ENCODE measurements around the gene MIDN.

Gene MIDN

GRCh38 chr19:1237027-1237659 lies 11.2 kb upstream of the MIDN start:
- no peak overlapping the region for H3K27ac ChIP-seq (ENCODE audit: low read length)

DNA sequence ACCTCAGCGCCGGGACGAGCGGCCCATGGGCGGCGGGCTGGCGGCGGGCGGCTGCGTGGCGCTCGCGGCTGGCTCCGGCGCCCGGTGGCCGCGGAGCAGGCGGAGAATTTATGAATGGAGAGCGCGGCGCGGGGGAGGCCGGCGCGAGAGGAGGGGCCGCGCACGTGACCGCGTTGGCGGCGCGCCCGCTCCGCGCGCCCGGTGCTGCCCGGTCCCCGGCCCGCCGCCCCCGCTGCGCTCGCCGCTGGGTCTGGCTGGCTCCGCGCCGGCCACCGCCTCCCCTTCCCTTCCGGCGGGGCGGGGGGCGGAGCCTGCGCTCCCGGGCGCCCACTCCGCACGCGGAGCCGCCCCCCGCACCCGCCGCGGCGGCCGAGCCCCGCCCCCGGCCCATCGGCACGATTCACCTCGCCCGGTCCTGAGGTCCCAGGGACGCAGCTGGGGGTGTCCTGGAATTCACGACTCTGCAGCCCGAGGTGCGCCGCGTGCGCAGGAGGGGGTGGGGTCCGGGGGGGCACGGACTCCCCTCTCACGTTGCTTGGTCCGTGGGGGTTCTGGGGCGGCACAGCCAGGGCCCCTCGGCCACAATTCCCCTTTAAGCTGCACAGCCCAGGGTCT lies 10.5 kb upstream of the MIDN start, which contains the start of gene CBARP:
TSS of gene CBARP (minus strand) at position 252 of the 615 bp plus-strand sequence. CDS start 1,905 bp downstream, outside the sequence.
- H3K27me3 ChIP-seq (ENCODE audit: insufficient read depth, low read length), result no peaks in the 10 kb centered on the region; the same call in 1 of the 2 replicates
- peaks cover 22% of the 10 kb centered on the region for H3K36me3 ChIP-seq (ENCODE audit: insufficient read depth, low read depth, low read length)
- peak within 1 kb of the TSS; percentile 65; the same call in 1 of the 2 replicates for H3K9ac ChIP-seq (ENCODE audit: low read depth, low read length)
- H3K27ac ChIP-seq (ENCODE audit: low read length), result no peak within 1 kb of the TSS
- H3K4me1 ChIP-seq (ENCODE audit: insufficient read depth, low read length), result no peaks in the 10 kb centered on the region
- no peaks in the 10 kb centered on the region for H3K9me3 ChIP-seq (ENCODE audit: insufficient read depth, low read depth, low read length)
- peak within 1 kb of the TSS; percentile 74; the same call in 1 of the 2 replicates for H3K4me3 ChIP-seq (ENCODE audit: low read length)

More at GRCh38 chr19:1237027-1237659, 11.2 kb upstream of the MIDN start:
- H3K27me3 ChIP-seq (ENCODE audit: insufficient read depth, low read length), result no peaks in the 10 kb centered on the region; the same call in 1 of the 2 replicates
- H3K4me1 ChIP-seq (ENCODE audit: insufficient read depth, low read length), result no peaks in the 10 kb centered on the region
- no peaks in the 10 kb centered on the region for H3K9me3 ChIP-seq (ENCODE audit: insufficient read depth, low read depth, low read length)
- H3K36me3 ChIP-seq (ENCODE audit: insufficient read depth, low read depth, low read length), result peaks cover 26% of the 10 kb centered on the region
- peak overlapping the region; percentile 65; the same call in 1 of the 2 replicates for H3K9ac ChIP-seq (ENCODE audit: low read depth, low read length)
- peak overlapping the region; percentile 74; the same call in 1 of the 2 replicates for H3K4me3 ChIP-seq (ENCODE audit: low read length)

- Histone ChIP-seq H3K27me3 (ENCODE audit: insufficient read depth, low read length) (no peaks in the 10 kb centered on the region; the same call in 1 of the 2 replicates), H3K9ac (ENCODE audit: low read depth, low read length) (no peak overlapping the region; the same call in 1 of the 2 replicates), H3K9me3 (ENCODE audit: insufficient read depth, low read depth, low read length) (no peaks in the 10 kb centered on the region), H3K27ac (ENCODE audit: low read length) (no peak overlapping the region), H3K4me1 (ENCODE audit: insufficient read depth, low read length) (no peaks in the 10 kb centered on the region), H3K4me3 (ENCODE audit: low read length) (peak overlapping the region; percentile 56; the same call in 1 of the 2 replicates), H3K36me3 (ENCODE audit: insufficient read depth, low read depth, low read length) (peaks cover 17% of the 10 kb centered on the region)
Observed at GRCh38 chr19:1238369-1239303, 9.7 kb upstream of the MIDN start.

DNA sequence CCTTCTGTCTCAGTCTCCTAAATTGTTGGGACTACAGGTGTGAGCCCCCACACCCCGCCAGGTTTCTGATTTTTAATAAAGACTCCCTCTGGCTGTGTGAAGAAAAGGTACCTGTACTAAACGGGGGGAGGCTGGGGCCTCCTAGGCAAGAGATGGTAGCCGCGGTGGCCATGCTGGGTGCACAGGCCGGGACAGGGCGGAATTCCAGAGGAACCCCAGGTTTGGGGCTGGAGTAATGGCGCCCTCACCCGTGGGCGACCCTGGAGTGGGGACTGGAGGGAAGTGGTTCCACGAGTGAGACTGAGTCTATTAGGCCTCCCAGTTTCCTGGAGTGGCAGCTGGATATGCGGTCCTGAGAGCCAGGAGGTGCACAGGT lies 9.0 kb upstream of the MIDN start:
- Histone ChIP-seq H3K36me3 (ENCODE audit: insufficient read depth, low read depth, low read length) (peaks cover 9% of the 10 kb centered on the region), H3K27me3 (ENCODE audit: insufficient read depth, low read length) (no peaks in the 10 kb centered on the region; the same call in 1 of the 2 replicates), H3K4me1 (ENCODE audit: insufficient read depth, low read length) (no peaks in the 10 kb centered on the region), H3K27ac (ENCODE audit: low read length) (no peak overlapping the region), H3K9me3 (ENCODE audit: insufficient read depth, low read depth, low read length) (no peaks in the 10 kb centered on the region), H3K4me3 (ENCODE audit: low read length) (peak overlapping the region; percentile 70; the same call in 1 of the 2 replicates), H3K9ac (ENCODE audit: low read depth, low read length) (no peak overlapping the region; the same call in 1 of the 2 replicates)

GRCh38 chr19:1239796-1240737 lies 8.3 kb upstream of the MIDN start:
- Histone ChIP-seq H3K4me1 (ENCODE audit: insufficient read depth, low read length) (0 out of 2 replicates have a peak, but pooled peaks cover 4% of the 10 kb centered on the region), H3K27ac (ENCODE audit: low read length) (no peak overlapping the region), H3K4me3 (ENCODE audit: low read length) (peak overlapping the region; percentile 70), H3K9me3 (ENCODE audit: insufficient read depth, low read depth, low read length) (no peaks in the 10 kb centered on the region), H3K36me3 (ENCODE audit: insufficient read depth, low read depth, low read length) (peaks cover 7% of the 10 kb centered on the region), H3K27me3 (ENCODE audit: insufficient read depth, low read length) (no peaks in the 10 kb centered on the region; the same call in 1 of the 2 replicates), H3K9ac (ENCODE audit: low read depth, low read length) (peak overlapping the region; percentile 76; the same call in 1 of the 2 replicates)

DNA sequence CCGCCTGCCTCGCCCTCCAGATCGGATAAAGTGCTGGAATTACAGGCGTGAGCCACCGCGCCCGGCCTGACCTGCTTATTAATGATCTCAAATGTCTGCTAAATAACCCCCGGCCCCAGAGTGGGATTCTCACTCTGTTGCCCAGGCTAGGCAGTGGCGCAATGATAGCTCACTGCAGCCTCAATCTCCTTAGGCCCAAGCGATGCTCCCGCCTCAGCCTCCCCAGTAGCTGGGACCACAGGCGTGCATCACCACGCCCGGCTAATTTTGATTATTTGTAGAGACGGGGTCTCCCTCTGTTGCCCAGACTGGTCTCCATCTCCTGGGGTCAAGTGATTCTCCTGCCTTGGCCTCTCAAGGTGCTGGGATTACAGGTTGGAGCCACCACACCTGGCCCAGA lies 7.5 kb upstream of the MIDN start:
- Histone ChIP-seq H3K36me3 (ENCODE audit: insufficient read depth, low read depth, low read length) (no peaks in the 10 kb centered on the region), H3K27ac (ENCODE audit: low read length) (no peak overlapping the region), H3K9me3 (ENCODE audit: insufficient read depth, low read depth, low read length) (no peaks in the 10 kb centered on the region), H3K27me3 (ENCODE audit: insufficient read depth, low read length) (no peaks in the 10 kb centered on the region; the same call in 1 of the 2 replicates), H3K4me1 (ENCODE audit: insufficient read depth, low read length) (0 out of 2 replicates have a peak, but pooled peaks cover 4% of the 10 kb centered on the region), H3K9ac (ENCODE audit: low read depth, low read length) (no peak overlapping the region), H3K4me3 (ENCODE audit: low read length) (peak overlapping the region; percentile 78; the same call in 1 of the 2 replicates)

- Histone ChIP-seq H3K4me1 (ENCODE audit: insufficient read depth, low read length) (0 out of 2 replicates have a peak, but pooled peaks cover 4% of the 10 kb centered on the region), H3K27me3 (ENCODE audit: insufficient read depth, low read length) (no peaks in the 10 kb centered on the region; the same call in 1 of the 2 replicates), H3K4me3 (ENCODE audit: low read length) (peak within 1 kb of the TSS; percentile 78), H3K9me3 (ENCODE audit: insufficient read depth, low read depth, low read length) (no peaks in the 10 kb centered on the region), H3K36me3 (ENCODE audit: insufficient read depth, low read depth, low read length) (no peaks in the 10 kb centered on the region), H3K27ac (ENCODE audit: low read length) (no peak within 1 kb of the TSS), H3K9ac (ENCODE audit: low read depth, low read length) (peak within 1 kb of the TSS; percentile 74; the same call in 1 of the 2 replicates)
Observed at GRCh38 chr19:1241417-1242095, 6.8 kb upstream of the MIDN start, which contains the start of gene ATP5F1D. TSS of gene ATP5F1D (plus strand) at chr19:1241751. CDS start at chr19:1241851, 100 bp downstream.

DNA sequence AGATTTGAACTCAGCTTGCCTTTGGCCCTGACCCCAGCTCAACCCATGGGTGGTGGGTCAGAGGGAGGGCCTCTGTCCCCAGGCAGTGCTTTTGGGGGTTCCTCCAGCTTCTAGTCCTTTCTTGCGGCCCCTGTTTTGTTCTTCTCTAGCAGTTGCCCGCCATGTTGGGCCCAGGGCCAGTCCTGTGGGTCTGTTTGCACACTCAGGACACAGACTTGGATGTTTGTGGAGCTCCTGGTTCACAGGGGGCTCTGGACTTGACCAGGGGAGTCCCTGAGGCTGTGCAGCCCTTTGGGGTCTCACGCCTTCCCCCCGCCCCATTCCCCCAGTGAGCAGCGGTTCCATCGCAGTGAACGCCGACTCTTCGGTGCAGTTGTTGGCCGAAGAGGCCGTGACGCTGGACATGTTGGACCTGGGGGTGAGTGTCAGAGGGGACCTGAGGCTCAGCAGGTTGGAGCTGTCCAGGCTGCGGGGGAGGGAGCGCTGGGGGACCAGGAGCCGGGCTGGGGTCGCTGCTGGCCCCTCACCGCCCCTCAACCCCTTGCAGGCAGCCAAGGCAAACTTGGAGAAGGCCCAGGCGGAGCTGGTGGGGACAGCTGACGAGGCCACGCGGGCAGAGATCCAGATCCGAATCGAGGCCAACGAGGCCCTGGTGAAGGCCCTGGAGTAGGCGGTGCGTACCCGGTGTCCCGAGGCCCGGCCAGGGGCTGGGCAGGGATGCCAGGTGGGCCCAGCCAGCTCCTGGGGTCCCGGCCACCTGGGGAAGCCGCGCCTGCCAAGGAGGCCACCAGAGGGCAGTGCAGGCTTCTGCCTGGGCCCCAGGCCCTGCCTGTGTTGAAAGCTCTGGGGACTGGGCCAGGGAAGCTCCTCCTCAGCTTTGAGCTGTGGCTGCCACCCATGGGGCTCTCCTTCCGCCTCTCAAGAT lies 4.4 kb upstream of the MIDN start:
- H3K27ac ChIP-seq (ENCODE audit: low read length), result no peak overlapping the region
- no peak overlapping the region for H3K9ac ChIP-seq (ENCODE audit: low read depth, low read length)
- no peak overlapping the region for H3K4me3 ChIP-seq (ENCODE audit: low read length)

GRCh38 chr19:1244693-1245451 lies 3.5 kb upstream of the MIDN start:
- Histone ChIP-seq H3K27me3 (ENCODE audit: insufficient read depth, low read length) (no peaks in the 10 kb centered on the region; the same call in 1 of the 2 replicates), H3K9ac (ENCODE audit: low read depth, low read length) (no peak overlapping the region), H3K4me3 (ENCODE audit: low read length) (no peak overlapping the region), H3K9me3 (ENCODE audit: insufficient read depth, low read depth, low read length) (no peaks in the 10 kb centered on the region), H3K36me3 (ENCODE audit: insufficient read depth, low read depth, low read length) (0 out of 2 replicates have a peak, but pooled peaks cover 2% of the 10 kb centered on the region), H3K4me1 (ENCODE audit: insufficient read depth, low read length) (0 out of 2 replicates have a peak, but pooled peaks cover 4% of the 10 kb centered on the region), H3K27ac (ENCODE audit: low read length) (no peak overlapping the region)

More for the DNA sequence above, 4.4 kb upstream of the MIDN start:
- no peaks in the 10 kb centered on the region for H3K36me3 ChIP-seq (ENCODE audit: insufficient read depth, low read depth, low read length)
- 0 out of 2 replicates have a peak, but pooled peaks cover 4% of the 10 kb centered on the region for H3K4me1 ChIP-seq (ENCODE audit: insufficient read depth, low read length)
- no peaks in the 10 kb centered on the region for H3K9me3 ChIP-seq (ENCODE audit: insufficient read depth, low read depth, low read length)
- H3K27me3 ChIP-seq (ENCODE audit: insufficient read depth, low read length), result no peaks in the 10 kb centered on the region; the same call in 1 of the 2 replicates

All from iPS-20b (cell line).